B cell (primary cell): ENCODE results near the gene ZNF608. TPM values are rescaled to one million over a fixed set of nuclear protein-coding genes. Genes with fewer than 3 reads are reported as not detected.
A peak's percentile ranks its signal among the peaks of the same experiment; 100 is the strongest.

Experiments used
- ATAC-seq: fragments of 200-7000 bp; cut with Tn5 transposase; one replicate; pipeline ENCODE4 v1.10.0; 2021; ENCODE audit warnings: low read depth, mild to moderate bottlenecking, moderate number of reproducible peaks, moderate library complexity
- CTCF ChIA-PET: fragments of 350-600 bp; sonication (Branson Sonifier 250); formaldehyde crosslinking; loops from one replicate; lab custom pipeline; 2021; ENCODE audit warnings: antibody characterized with exemption, inconsistent platforms; lab: Charles Lee
- POLR2A ChIA-PET: fragments of 350-600 bp; sonication (Branson Sonifier 250); formaldehyde crosslinking; loops from one replicate; lab custom pipeline; 2021; ENCODE audit warnings: antibody characterized with exemption; lab: Charles Lee
- DNase-seq: peaks from one replicate; pipeline ENCODE4 v3.0.0; 2013
- H2AFZ ChIP-seq: 2 replicates; pipeline ENCODE4 v1.6.1; 2012; ENCODE audit warnings: mild to moderate bottlenecking, low read depth, low read length; ENCODE audit not compliant: insufficient read depth, poor library complexity, severe bottlenecking
- H3K27ac ChIP-seq, 2 donors: 1 replicate in 1 of 2; 2 replicates in 1 of 2; pipeline ENCODE4 v1.5.1; 2012 to 2013; ENCODE audit warnings: low read length in 2 of 2, mild to moderate bottlenecking in 2 of 2, moderate library complexity in 1 of 2
- H3K27me3 ChIP-seq, 4 experiments: fragments of 200-600 bp in 1 of 4; sonication (generic) in 1 of 4; replicated peaks in 1 of 4; 1 replicate in 2 of 4; 2 replicates in 2 of 4; pipeline versions ENCODE4 v1.6.1 to v1.7.0; 2013 to 2016; ENCODE audit warnings: low read length in 3 of 4, mild to moderate bottlenecking in 2 of 4, mixed read lengths in 1 of 4, moderate library complexity in 1 of 4; ENCODE audit not compliant: insufficient read depth in 4 of 4, control insufficient read depth in 3 of 4; ENCODE audit errors: control extremely low read depth in 1 of 4
- H3K36me3 ChIP-seq, 2 experiments: replicated peaks in 1 of 2; 1 replicate in 1 of 2; 2 replicates in 1 of 2; pipeline versions ENCODE4 v1.6.1 to v1.7.1; 2013; ENCODE audit warnings: low read length in 1 of 2; ENCODE audit not compliant: insufficient read depth in 2 of 2, control insufficient read depth in 1 of 2; ENCODE audit errors: control extremely low read depth in 1 of 2, extremely low read depth in 1 of 2
- H3K4me1 ChIP-seq, 2 donors: fragments of 200-600 bp in 1 of 2; sonication (generic) in 1 of 2; 1 replicate in 1 of 2; 2 replicates in 1 of 2; pipeline versions ENCODE4 v1.5.1 to v1.6.1; 2013 to 2017; ENCODE audit warnings: low read length in 2 of 2; ENCODE audit not compliant: control insufficient read depth in 2 of 2, insufficient read depth in 2 of 2
- H3K4me2 ChIP-seq: replicated peaks from 2 replicates; pipeline ENCODE3; 2012; ENCODE audit warnings: mild to moderate bottlenecking, low read depth, low read length; ENCODE audit not compliant: poor library complexity, severe bottlenecking
- H3K4me3 ChIP-seq, 5 experiments: fragments of 200-600 bp in 1 of 5; sonication (generic) in 1 of 5; 1 replicate in 3 of 5; 2 replicates in 2 of 5; pipeline versions ENCODE4 v1.5.1 to v1.7.0; 2011 to 2016; ENCODE audit warnings: low read length in 4 of 5, mild to moderate bottlenecking in 4 of 5, low read depth in 2 of 5, control low read depth in 1 of 5, moderate library complexity in 1 of 5; ENCODE audit not compliant: insufficient read depth in 1 of 5; ENCODE audit errors: control extremely low read depth in 1 of 5, extremely low read depth in 1 of 5
- H3K79me2 ChIP-seq: fragments of 200-600 bp; sonication (generic); one replicate; pipeline ENCODE4 v1.6.0; 2016; ENCODE audit warnings: low read length; ENCODE audit not compliant: control insufficient read depth, insufficient read depth
- H3K9ac ChIP-seq: fragments of 200-600 bp; sonication (generic); 2 replicates; pipeline ENCODE4 v1.6.1; 2017; ENCODE audit warnings: mild to moderate bottlenecking, low read length, moderate library complexity
- H3K9me3 ChIP-seq, 3 donors: one replicate each; pipeline versions ENCODE4 v1.6.1 to v1.7.1; 2013; ENCODE audit warnings: low read length in 2 of 3; ENCODE audit not compliant: control insufficient read depth in 2 of 3, insufficient read depth in 1 of 3; ENCODE audit errors: control extremely low read depth in 1 of 3
- H4K20me1 ChIP-seq: 2 replicates; pipeline ENCODE4 v1.6.0; 2012; ENCODE audit warnings: mild to moderate bottlenecking, low read length; ENCODE audit not compliant: insufficient read depth, control insufficient read depth, poor library complexity, severe bottlenecking
- H3K27ac Mint-ChIP-seq: one replicate; pipeline ENCODE4 v1.8.0; 2021; ENCODE audit warnings: mixed read lengths
- H3K27me3 Mint-ChIP-seq: one replicate; pipeline ENCODE4 v1.8.0; 2021; ENCODE audit warnings: mixed read lengths
- H3K4me1 Mint-ChIP-seq: one replicate; pipeline ENCODE4 v1.8.0; 2021; ENCODE audit warnings: mixed read lengths
- H3K4me3 Mint-ChIP-seq: one replicate; pipeline ENCODE4 v1.8.0; 2021; ENCODE audit warnings: mixed read lengths
- H3K9me3 Mint-ChIP-seq: one replicate; pipeline ENCODE4 v1.8.0; 2022; ENCODE audit warnings: mixed read lengths; ENCODE audit not compliant: insufficient read depth
- EZH2 ChIP-seq: IDR thresholded peaks from 2 replicates; pipeline ENCODE4 v1.6.1; 2012; ENCODE audit warnings: borderline replicate concordance, low read depth, mild to moderate bottlenecking, moderate library complexity, low read length; ENCODE audit not compliant: insufficient read depth, poor library complexity, severe bottlenecking
- WGBS: methylation state at CpG from one replicate; pipeline ENCODE4 v1.1.5; 2013; ENCODE audit warnings: missing lambda C conversion rate; ENCODE audit not compliant: insufficient coverage; 5-methylcytosine and 5-hydroxymethylcytosine counted together
- intact Hi-C: fragments of 100-400 bp; cut with micrococcal nuclease; formaldehyde crosslinking; loops from one replicate; pipeline ENCODE4 v1.10.0; 2022
- polyA plus RNA-seq: library from polyadenylated mRNA; depleted of rRNA; stranded (reverse); fragments of >200 nt; gene quantifications from 2 replicates; pipeline ENCODE4 v1.2.3, GENCODE V29; 2012
- total RNA-seq, 2 donors: library from RNA; stranded (reverse); fragments of 120-200 nt in 1 of 2; gene quantifications; 1 replicate in 1 of 2; 2 replicates in 1 of 2; pipeline versions ENCODE4 v1.2.3 to v1.2.4, GENCODE V29; 2013 to 2022
- TF ChIP-seq, protein P1 (sequence below): fragments of 200-600 bp; IDR thresholded peaks from one replicate; pipeline ENCODE4 v1.8.0; 2022; ENCODE audit warnings: antibody characterized with exemption, mild to moderate bottlenecking

ZNF608 gene
- total and polyA plus RNA-seq, 2 donors (not counting 1 experiment from before 2014, with no cell fraction given) = 8.5 to 17.4 TPM

DNA sequence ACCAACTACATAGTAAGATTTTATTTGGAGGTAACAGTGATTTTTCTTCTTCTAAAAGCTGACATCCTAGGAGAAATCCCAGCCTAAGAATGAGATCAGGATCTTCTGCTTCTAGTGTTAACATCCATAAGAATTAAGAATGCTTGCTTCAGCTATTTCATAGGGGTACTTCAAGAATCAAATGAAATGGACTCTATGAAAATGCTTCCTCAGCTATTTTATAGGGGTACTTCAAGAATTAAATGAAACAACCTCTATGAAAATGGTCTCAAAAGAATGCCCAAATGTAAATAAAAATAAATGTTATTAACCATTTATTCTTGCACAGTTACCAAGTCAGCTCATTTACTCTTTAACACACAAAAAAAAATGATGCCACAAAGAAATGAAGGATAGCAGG, 31.5 kb downstream of the ZNF608 start:
- Mint-ChIP-seq H3K4me1 (peaks cover 64% of the 10 kb centered on the region), H3K4me3 (no peak overlapping the region), H3K27me3 (no peaks in the 10 kb centered on the region), H3K9me3 (no peaks in the 10 kb centered on the region), H3K27ac (no peak overlapping the region)
- Histone ChIP-seq H3K4me2 (no peak overlapping the region), H3K27ac (no peak overlapping the region), H3K79me2 (peaks cover 58% of the 10 kb centered on the region), H3K9me3 (peaks cover 0 to 8% (median 0%) of the 10 kb centered on the region in 3 donors), H3K36me3 (no peaks in the 10 kb centered on the region), H3K27me3 (no peaks in the 10 kb centered on the region), H2AFZ (no peak overlapping the region), H3K9ac (no peak overlapping the region), H4K20me1 (no peaks in the 10 kb centered on the region), H3K4me3 (no peak overlapping the region), H3K4me1 (peaks cover 38 to 44% of the 10 kb centered on the region in 2 donors)
- POLR2A ChIA-PET = interaction anchor here (0.6 to 1.7 kb wide), 3 partner anchors 9 to 111 kb away, joined by 4 to 7 read pairs (median 4); no protein-coding TSS in a partner anchor
- intact Hi-C loops = no loop called here
- CTCF ChIA-PET = interaction anchor here (0.6 to 1.9 kb wide), 4 partner anchors 15 to 191 kb away, joined by 3 to 7 read pairs (median 4); no protein-coding TSS in a partner anchor
- DNase-seq (no peak), ATAC-seq (no peak)
- TF ChIP-seq EZH2 = no peak

DNA sequence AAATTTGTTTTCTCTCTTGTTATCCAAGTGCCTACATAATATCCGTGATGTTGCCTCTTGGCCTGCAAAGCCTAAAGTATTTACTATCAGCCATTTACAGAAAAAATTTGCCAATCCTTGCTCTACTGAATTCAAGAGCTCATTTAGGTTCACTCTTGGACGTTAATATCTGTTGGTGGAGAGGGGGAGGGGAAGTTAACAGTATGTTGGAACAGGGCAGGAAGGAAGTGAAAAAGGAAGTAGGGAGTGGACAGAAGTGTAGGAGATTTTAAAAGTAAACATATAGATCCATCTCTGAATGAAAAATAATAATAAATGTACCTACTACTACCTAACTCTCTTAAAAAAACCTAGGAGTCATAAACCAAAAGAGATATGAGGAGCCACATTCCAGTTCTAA, 32.8 kb downstream of the ZNF608 start:
- H3K9me3 ChIP-seq = peaks cover 0 to 8% (median 0%) of the 10 kb centered on the region in 3 donors
- Mint-ChIP-seq H3K27me3 (no peaks in the 10 kb centered on the region), H3K4me1 (peaks cover 62% of the 10 kb centered on the region), H3K9me3 (no peaks in the 10 kb centered on the region), H3K27ac (no peak overlapping the region), H3K4me3 (peak overlapping the region; percentile 35)
- ChIA-PET POLR2A (interaction anchor here (0.7 kb wide), 1 partner anchor 10 kb away, joined by 4 read pairs; no protein-coding TSS in a partner anchor), CTCF (interaction anchor here (1.4 kb wide), 1 partner anchor 12 kb away, joined by 6 read pairs; no protein-coding TSS in a partner anchor)
- H4K20me1 ChIP-seq = no peaks in the 10 kb centered on the region
- H3K27me3 ChIP-seq = no peaks in the 10 kb centered on the region
- peak overlapping the region; percentile 39 for H3K4me2 ChIP-seq
- H3K79me2 ChIP-seq = peaks cover 64% of the 10 kb centered on the region
- H3K27ac ChIP-seq = no peak overlapping the region
- no peaks in the 10 kb centered on the region for H3K36me3 ChIP-seq
- ATAC-seq (no peak), DNase-seq (peak; percentile 21)
- H3K4me1 ChIP-seq = peaks cover 32 to 37% of the 10 kb centered on the region in 2 donors
- no peak overlapping the region for H2AFZ ChIP-seq
- no peak overlapping the region for H3K9ac ChIP-seq
- intact Hi-C loops = no loop called here
- no CpG with 5 or more reads among the region's 2 CpGs for WGBS
- TF ChIP-seq, protein P1, sequence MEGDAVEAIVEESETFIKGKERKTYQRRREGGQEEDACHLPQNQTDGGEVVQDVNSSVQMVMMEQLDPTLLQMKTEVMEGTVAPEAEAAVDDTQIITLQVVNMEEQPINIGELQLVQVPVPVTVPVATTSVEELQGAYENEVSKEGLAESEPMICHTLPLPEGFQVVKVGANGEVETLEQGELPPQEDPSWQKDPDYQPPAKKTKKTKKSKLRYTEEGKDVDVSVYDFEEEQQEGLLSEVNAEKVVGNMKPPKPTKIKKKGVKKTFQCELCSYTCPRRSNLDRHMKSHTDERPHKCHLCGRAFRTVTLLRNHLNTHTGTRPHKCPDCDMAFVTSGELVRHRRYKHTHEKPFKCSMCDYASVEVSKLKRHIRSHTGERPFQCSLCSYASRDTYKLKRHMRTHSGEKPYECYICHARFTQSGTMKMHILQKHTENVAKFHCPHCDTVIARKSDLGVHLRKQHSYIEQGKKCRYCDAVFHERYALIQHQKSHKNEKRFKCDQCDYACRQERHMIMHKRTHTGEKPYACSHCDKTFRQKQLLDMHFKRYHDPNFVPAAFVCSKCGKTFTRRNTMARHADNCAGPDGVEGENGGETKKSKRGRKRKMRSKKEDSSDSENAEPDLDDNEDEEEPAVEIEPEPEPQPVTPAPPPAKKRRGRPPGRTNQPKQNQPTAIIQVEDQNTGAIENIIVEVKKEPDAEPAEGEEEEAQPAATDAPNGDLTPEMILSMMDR = no peak
- no peak for TF ChIP-seq EZH2
- H3K4me3 ChIP-seq = no peak overlapping the region
